GM21526 (cell line): Measurements from ENCODE around the gene NCKIPSD.
A peak's percentile ranks its signal among the peaks of the same experiment; 100 is the strongest.
"Not testable (repeated sequence)": the region's sequence is repeated elsewhere in the genome, so short reads cannot be mapped to it uniquely, and the experiment has no call there.

Source experiments
- ATAC-seq: cut with Tn5 transposase; IDR thresholded peaks from one replicate; pipeline ENCODE4 v1.9.1; 2021; ENCODE audit warnings: moderate library complexity; ENCODE audit not compliant: unreplicated experiment, low FRiP score

Gene NCKIPSD

GRCh38 chr3:48685603-48686511, at the start of gene NCKIPSD:
TSS of gene NCKIPSD (minus strand) at chr3:48685915. CDS start at chr3:48685807, 108 bp downstream.
- ATAC-seq: peak; percentile 70

GRCh38 chr3:48735075-48735767, 49.5 kb upstream of the NCKIPSD start:
- ATAC-seq: not testable (repeated sequence)

- not testable (repeated sequence) for ATAC-seq
Observed at GRCh38 chr3:48734541-48734940, 48.8 kb upstream of the NCKIPSD start.

GRCh38 chr3:48733752-48734518, 48.2 kb upstream of the NCKIPSD start:
- not testable (repeated sequence) for ATAC-seq

- ATAC-seq: no peak
Observed at GRCh38 chr3:48727511-48727910, 41.8 kb upstream of the NCKIPSD start.

- ATAC-seq: not testable (repeated sequence)
Observed at GRCh38 chr3:48725185-48725855, 39.6 kb upstream of the NCKIPSD start.

- no peak for ATAC-seq
Observed at GRCh38 chr3:48723725-48724124, 38.0 kb upstream of the NCKIPSD start.

- not testable (repeated sequence) for ATAC-seq
Observed at GRCh38 chr3:48723293-48723692, 37.6 kb upstream of the NCKIPSD start.

GRCh38 chr3:48716982-48717746, 31.4 kb upstream of the NCKIPSD start, which contains the start of gene IP6K2:
TSS of gene IP6K2 (minus strand) at chr3:48717221. CDS start at chr3:48695291, 21,930 bp downstream.
- ATAC-seq: peak; percentile 95

- ATAC-seq: no peak
Observed at GRCh38 chr3:48716508-48716981, 30.8 kb upstream of the NCKIPSD start.

GRCh38 chr3:48715174-48715800, 29.6 kb upstream of the NCKIPSD start:
- no peak for ATAC-seq

- ATAC-seq: no peak
Observed at GRCh38 chr3:48711727-48712126, 26.0 kb upstream of the NCKIPSD start.

GRCh38 chr3:48709051-48709461, 23.3 kb upstream of the NCKIPSD start:
- no peak for ATAC-seq

- ATAC-seq: no peak
Observed at GRCh38 chr3:48708481-48708889, 22.8 kb upstream of the NCKIPSD start.

GRCh38 chr3:48707157-48707556, 21.4 kb upstream of the NCKIPSD start:
- no peak for ATAC-seq

GRCh38 chr3:48702320-48702920, 16.7 kb upstream of the NCKIPSD start:
- ATAC-seq: no peak

GRCh38 chr3:48700731-48701405, 15.2 kb upstream of the NCKIPSD start:
- ATAC-seq: no peak

- no peak for ATAC-seq
Observed at GRCh38 chr3:48698891-48699290, 13.2 kb upstream of the NCKIPSD start.
